Gastroesophageal sphincter (tissue), 3 donors: ENCODE data around the gene SPATA46.

ENCODE experiments used
- CTCF ChIP-seq, 4 experiments: fragments of 200-600 bp in 2 of 4; fragments of 450-650 bp in 2 of 4; sonication (generic) in 1 of 4; IDR thresholded peaks; one replicate each; pipeline ENCODE4 v1.5.1; 2017 to 2019; ENCODE audit warnings: antibody characterized with exemption in 4 of 4, mild to moderate bottlenecking in 2 of 4, moderate library complexity in 2 of 4
- EP300 ChIP-seq: sonication (generic); formaldehyde crosslinking; IDR thresholded peaks from one replicate; pipeline ENCODE4 v1.6.1; 2017; ENCODE audit warnings: antibody characterized with exemption, mild to moderate bottlenecking
- POLR2A ChIP-seq, 2 donors: fragments of 450-650 bp; IDR thresholded peaks; one replicate each; pipeline ENCODE4 v1.6.1; 2017; ENCODE audit warnings: antibody characterized with exemption in 2 of 2, mild to moderate bottlenecking in 2 of 2, moderate library complexity in 1 of 2

DNA sequence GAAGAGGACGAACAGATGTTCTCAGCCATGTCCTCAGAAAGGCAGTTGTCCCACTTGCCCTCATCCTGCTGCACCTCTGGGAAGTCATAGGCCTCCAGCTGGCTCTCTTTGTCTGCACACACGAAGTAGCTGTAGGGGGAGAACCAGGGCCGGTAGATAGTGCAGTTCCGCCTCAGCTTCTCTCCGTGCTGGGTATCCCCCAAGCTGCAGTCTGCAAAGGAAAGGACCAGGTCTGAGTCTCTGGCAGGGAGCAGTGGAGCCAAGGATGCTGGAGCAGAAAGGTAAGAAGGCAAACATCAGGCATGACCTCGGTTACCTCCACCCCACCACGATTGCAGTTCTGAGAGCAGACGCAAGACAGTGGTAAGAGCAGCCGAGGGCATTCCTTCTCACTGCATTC, 2.2 kb downstream of the SPATA46 start:
- no peak for TF ChIP-seq CTCF (IDR thresholded peaks at IDR 0.05)
- TF ChIP-seq EP300, result no peak
- TF ChIP-seq POLR2A (IDR thresholded peaks at IDR 0.05), result no peak
